GM15510 (cell line): Measurements from ENCODE around the gene CAPZB.

ENCODE experiments used
- POLR2A ChIP-seq: IDR thresholded peaks from 3 replicates; pipeline ENCODE4 v1.6.1; 2011; ENCODE audit warnings: borderline replicate concordance; ENCODE audit not compliant: insufficient read length; ENCODE audit errors: extremely low read depth

CAPZB gene

DNA sequence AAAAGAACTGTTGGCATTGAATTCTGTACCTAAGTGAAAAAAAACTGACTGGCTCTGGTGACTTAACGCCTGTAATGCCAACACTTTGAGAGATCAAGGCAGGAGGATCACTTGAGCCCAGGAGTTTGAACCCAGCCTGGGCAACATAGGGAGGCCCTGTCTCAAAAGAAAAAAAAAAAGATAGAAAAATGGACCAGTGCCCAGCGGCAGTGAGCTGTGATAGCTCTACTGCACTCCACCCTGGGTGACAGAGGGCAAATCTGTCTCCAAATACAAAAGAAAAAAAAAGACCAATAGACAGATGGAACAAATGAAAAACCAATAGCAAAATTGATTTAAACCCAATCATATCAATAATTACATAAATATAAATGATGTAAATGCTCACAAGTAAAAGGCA, 196.1 kb downstream of the CAPZB start:
- TF ChIP-seq POLR2A: no peak
